Gastrocnemius medialis (tissue), 4 donors: Measurements from ENCODE around the gene ZNF654. TPM values are rescaled to one million over a fixed set of nuclear protein-coding genes. Genes with fewer than 3 reads are reported as not detected.
"Not testable (repeated sequence)": the region's sequence is repeated elsewhere in the genome, so short reads cannot be mapped to it uniquely, and the experiment has no call there.

ENCODE experiments used
- ATAC-seq, 2 donors: fragments of 150-250 bp; one replicate each; pipeline ENCODE4 v1.9.1; 2016
- DNase-seq, 2 donors: peaks; one replicate each; pipeline ENCODE4 v3.0.0-alpha.2; 2019
- H3K27ac ChIP-seq, 4 donors: fragments of 200-600 bp; sonication (generic); 1 replicate in 1 of 4; 2 replicates in 3 of 4; pipeline ENCODE4 v1.5.1; 2016 to 2018; ENCODE audit warnings: mild to moderate bottlenecking in 2 of 4, moderate library complexity in 1 of 4
- H3K27me3 ChIP-seq, 3 donors: fragments of 200-600 bp; sonication (generic) in 2 of 3; 1 replicate in 1 of 3; 2 replicates in 2 of 3; pipeline versions ENCODE4 v1.5.1 to v1.6.0; 2016 to 2019; ENCODE audit warnings: mild to moderate bottlenecking in 1 of 3, moderate library complexity in 1 of 3
- H3K36me3 ChIP-seq, 2 donors: fragments of 200-600 bp; sonication (generic) in 1 of 2; one replicate each; pipeline ENCODE4 v1.5.1; 2017 to 2018
- H3K4me1 ChIP-seq, 2 donors: fragments of 200-600 bp; sonication (generic) in 1 of 2; one replicate each; pipeline ENCODE4 v1.5.1; 2016 to 2017; ENCODE audit warnings: mild to moderate bottlenecking in 2 of 2
- H3K4me3 ChIP-seq, 4 donors: fragments of 200-600 bp; sonication (generic) in 3 of 4; 1 replicate in 1 of 4; 2 replicates in 3 of 4; pipeline ENCODE4 v1.5.1; 2016 to 2019; ENCODE audit warnings: mild to moderate bottlenecking in 2 of 4
- H3K9me3 ChIP-seq, 3 donors: fragments of 200-600 bp; sonication (generic) in 2 of 3; 1 replicate in 1 of 3; 2 replicates in 2 of 3; pipeline ENCODE4 v1.5.1; 2016 to 2019
- POLR2A ChIP-seq, 2 donors: fragments of 450-650 bp; IDR thresholded peaks; one replicate each; pipeline ENCODE4 v1.6.1; 2017; ENCODE audit warnings: antibody characterized with exemption in 2 of 2, mild to moderate bottlenecking in 2 of 2, moderate library complexity in 2 of 2
- in situ Hi-C, 4 donors: fragments of 200-750 bp; cut with MboI; loops; one replicate each; pipeline versions ENCODE4 v1.15.0 to v1.8.0; 2017; ENCODE audit warnings: low sequenced_read_pairs in 4 of 4
- intact Hi-C: fragments of 100-400 bp; cut with DNase I; formaldehyde crosslinking; loops from one replicate; pipeline ENCODE4 v1.15.1; 2023; ENCODE audit warnings: low total_unique reads
- total RNA-seq, 4 donors: library from RNA; depleted of rRNA; stranded (reverse); fragments of >200 nt; gene quantifications; one replicate each; pipeline versions ENCODE4 v1.1.0 to v1.2.3, GENCODE V29; 2016
- TF ChIP-seq, protein P1 (sequence below), 5 experiments: fragments of 450-650 bp in 3 of 5; fragments of 200-600 bp in 2 of 5; sonication (generic) in 2 of 5; IDR thresholded peaks in 4 of 5; conservative IDR thresholded peaks in 1 of 5; 1 replicate in 4 of 5; 2 replicates in 1 of 5; pipeline ENCODE4 v1.5.1; 2016 to 2019; ENCODE audit warnings: antibody characterized with exemption in 5 of 5, mild to moderate bottlenecking in 3 of 5, moderate library complexity in 3 of 5

ZNF654 gene
- total RNA-seq, 4 donors from 2014 or later = 7.8 to 12.5 (median 9.8) TPM

DNA sequence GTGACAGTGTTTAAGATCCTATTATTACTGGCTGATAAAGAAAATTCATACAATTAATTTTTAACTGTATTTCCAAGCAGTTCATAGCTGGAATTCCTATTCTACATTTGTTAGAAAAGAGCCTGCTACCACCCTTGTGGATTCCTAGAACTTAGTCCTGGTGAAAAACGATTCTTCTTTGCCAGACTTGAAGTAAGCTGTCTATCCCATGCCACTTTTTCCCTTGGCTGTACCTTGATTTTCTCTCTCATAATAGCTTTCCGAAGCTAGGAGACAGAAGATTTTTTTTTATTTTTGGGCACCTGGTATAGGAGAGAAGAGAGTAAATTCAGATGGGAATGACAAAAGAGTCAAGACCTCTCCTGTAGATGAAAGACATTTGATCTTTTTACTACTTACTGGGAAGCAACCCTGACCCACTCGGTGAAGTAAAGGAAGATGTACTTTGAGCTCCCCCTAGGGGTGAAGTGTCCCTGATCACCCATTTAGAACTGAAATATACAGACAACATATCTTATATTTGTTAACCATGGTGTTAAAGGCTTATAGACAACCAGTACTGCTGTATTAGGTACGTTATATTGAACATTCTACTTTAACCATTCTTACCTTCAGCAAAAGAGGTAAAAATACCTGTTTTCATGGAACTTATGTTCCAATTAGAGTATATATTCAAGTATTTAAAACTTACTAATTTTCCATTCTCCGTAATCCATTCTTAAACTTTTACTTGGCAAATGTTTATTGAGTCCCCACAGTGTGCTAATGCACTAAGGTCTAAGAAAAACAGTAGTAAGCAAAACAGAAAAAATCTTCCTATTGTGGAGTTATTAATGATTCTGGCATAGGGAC, 54.5 kb downstream of the ZNF654 start:
- H3K27me3 ChIP-seq = no peaks in the 10 kb centered on the region
- H3K4me1 ChIP-seq = peaks cover 0 to 13% of the 10 kb centered on the region in 2 donors
- in situ Hi-C loops = loop anchor here in 3 of 4 donors (10.0 to 25.0 kb wide), 4 partner anchors 301 to 759 kb away; no protein-coding TSS in a partner anchor
- H3K4me3 ChIP-seq = no peak overlapping the region
- intact Hi-C loops = loop anchor here (2.0 to 5.0 kb wide), 3 partner anchors 55 to 763 kb away; partner anchors contain the start of genes CGGBP1 and ZNF654
- H3K27ac ChIP-seq = peak overlapping the region in 1 of 4 donors; percentile 15
- TF ChIP-seq, protein P1, sequence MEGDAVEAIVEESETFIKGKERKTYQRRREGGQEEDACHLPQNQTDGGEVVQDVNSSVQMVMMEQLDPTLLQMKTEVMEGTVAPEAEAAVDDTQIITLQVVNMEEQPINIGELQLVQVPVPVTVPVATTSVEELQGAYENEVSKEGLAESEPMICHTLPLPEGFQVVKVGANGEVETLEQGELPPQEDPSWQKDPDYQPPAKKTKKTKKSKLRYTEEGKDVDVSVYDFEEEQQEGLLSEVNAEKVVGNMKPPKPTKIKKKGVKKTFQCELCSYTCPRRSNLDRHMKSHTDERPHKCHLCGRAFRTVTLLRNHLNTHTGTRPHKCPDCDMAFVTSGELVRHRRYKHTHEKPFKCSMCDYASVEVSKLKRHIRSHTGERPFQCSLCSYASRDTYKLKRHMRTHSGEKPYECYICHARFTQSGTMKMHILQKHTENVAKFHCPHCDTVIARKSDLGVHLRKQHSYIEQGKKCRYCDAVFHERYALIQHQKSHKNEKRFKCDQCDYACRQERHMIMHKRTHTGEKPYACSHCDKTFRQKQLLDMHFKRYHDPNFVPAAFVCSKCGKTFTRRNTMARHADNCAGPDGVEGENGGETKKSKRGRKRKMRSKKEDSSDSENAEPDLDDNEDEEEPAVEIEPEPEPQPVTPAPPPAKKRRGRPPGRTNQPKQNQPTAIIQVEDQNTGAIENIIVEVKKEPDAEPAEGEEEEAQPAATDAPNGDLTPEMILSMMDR (IDR thresholded peaks at IDR 0.05 in 4 of 5, conservative IDR thresholded peaks at IDR 0.05 in 1 of 5) = peak; percentile 54 to 77 (median 60)
- no peak for TF ChIP-seq POLR2A (IDR thresholded peaks at IDR 0.05)
- H3K36me3 ChIP-seq = peaks cover 0 to 10% of the 10 kb centered on the region in 2 donors
- ATAC-seq (peak; percentile 86 to 96), DNase-seq (peak; percentile 31 to 35)
- no peaks in the 10 kb centered on the region for H3K9me3 ChIP-seq

DNA sequence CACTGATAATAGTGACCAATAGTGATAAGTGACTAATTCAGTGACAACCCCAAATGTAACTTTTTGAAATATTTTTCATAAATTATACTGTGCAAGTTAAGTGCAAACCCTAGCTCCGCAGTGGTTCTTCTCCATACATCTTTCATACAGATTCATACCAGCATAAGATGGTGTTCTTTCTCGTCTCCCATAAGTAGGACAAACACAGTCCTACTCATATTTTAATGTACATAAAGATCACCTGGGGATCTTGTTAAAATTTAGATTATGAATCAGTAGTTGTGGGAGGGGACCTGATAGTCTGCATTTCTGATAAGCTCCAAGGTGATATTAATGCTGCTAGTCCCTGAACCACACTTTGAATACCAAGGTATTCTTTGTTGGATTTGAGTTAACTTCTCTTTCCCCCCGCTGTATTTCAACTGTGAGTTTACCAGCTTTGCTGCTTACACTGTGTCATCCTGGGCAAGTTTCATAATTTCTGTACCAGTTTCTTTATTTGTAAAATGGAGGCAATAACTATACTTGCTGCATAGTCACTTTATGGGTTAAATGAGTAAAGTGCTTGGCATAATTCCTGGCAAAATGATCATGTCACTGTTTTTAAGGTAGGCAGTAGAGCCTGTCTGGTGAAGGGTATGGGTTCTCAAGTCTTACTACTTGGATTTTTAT, 56.0 kb downstream of the ZNF654 start:
- Histone ChIP-seq H3K4me3 (no peak overlapping the region), H3K27ac (no peak overlapping the region), H3K4me1 (peaks cover 0 to 11% of the 10 kb centered on the region in 2 donors), H3K36me3 (peaks cover 0 to 10% of the 10 kb centered on the region in 2 donors), H3K27me3 (no peaks in the 10 kb centered on the region), H3K9me3 (no peaks in the 10 kb centered on the region)
- TF ChIP-seq POLR2A (IDR thresholded peaks at IDR 0.05) = no peak
- intact Hi-C loops = loop anchor here (5.0 kb wide), 1 partner anchor 113 kb away; no protein-coding TSS in a partner anchor
- in situ Hi-C loops = loop anchor here in 3 of 4 donors (10.0 to 25.0 kb wide), 4 partner anchors 303 to 760 kb away; no protein-coding TSS in a partner anchor
- no peak for DNase-seq
- no peak for ATAC-seq

DNA sequence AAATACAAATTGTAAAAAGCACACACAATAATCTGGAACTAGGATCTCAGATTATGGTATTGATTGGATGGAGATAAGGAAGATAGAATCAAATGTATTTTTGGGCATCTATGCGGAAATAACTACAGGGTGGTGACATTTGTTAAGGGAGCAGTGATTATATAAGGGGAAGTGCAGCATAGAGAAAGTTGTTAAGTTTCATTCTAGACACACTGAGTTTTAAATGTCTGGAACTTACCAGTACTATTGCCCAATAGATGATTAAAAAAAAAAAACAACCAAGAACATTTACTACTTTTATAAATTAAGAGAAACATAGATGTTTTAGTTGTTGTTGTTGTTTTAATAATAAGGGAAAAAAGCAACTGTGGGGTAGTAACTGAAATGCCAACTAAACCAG, 58.6 kb downstream of the ZNF654 start:
- peaks cover 0 to 10% of the 10 kb centered on the region in 2 donors for H3K36me3 ChIP-seq
- H3K4me1 ChIP-seq = peaks cover 0 to 5% of the 10 kb centered on the region in 2 donors
- no peaks in the 10 kb centered on the region for H3K27me3 ChIP-seq
- TF ChIP-seq POLR2A (IDR thresholded peaks at IDR 0.05) = no peak
- TF ChIP-seq, protein P1 (IDR thresholded peaks at IDR 0.05 in 4 of 5, conservative IDR thresholded peaks at IDR 0.05 in 1 of 5) = no peak
- no peak overlapping the region for H3K4me3 ChIP-seq
- no peak for ATAC-seq
- no peaks in the 10 kb centered on the region for H3K9me3 ChIP-seq
- in situ Hi-C loops (loop anchor here in 3 of 4 donors (10.0 to 25.0 kb wide), 4 partner anchors 305 to 763 kb away; no protein-coding TSS in a partner anchor), intact Hi-C loops (no loop called here)
- no peak for DNase-seq
- no peak overlapping the region for H3K27ac ChIP-seq

DNA sequence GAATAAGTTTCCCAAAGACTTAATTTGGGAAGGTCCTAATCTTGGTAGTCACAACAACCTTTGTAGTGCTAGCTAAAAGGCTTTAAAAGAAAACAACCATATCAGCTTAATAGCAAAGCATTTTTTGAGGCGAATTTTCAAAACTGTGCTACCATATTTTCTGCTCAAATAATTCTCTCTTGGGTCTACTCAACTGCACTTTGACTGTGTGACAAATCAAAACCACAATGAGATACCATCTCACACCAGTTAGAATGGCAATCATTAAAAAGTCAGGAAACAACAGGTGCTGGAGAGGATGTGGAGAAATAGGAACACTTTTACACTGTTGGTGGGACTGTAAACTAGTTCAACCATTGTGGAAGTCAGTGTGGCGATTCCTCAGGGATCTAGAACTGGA, 59.5 kb downstream of the ZNF654 start:
- H3K4me1 ChIP-seq, H3K27ac ChIP-seq, intact Hi-C loops, H3K9me3 ChIP-seq, H3K27me3 ChIP-seq, H3K4me3 ChIP-seq, DNase-seq, ATAC-seq: not testable (repeated sequence)
- in situ Hi-C loops = loop anchor here in 3 of 4 donors (10.0 to 25.0 kb wide), 4 partner anchors 306 to 764 kb away; no protein-coding TSS in a partner anchor
- H3K36me3 ChIP-seq = peaks cover 0 to 10% of the 10 kb centered on the region in 2 donors

DNA sequence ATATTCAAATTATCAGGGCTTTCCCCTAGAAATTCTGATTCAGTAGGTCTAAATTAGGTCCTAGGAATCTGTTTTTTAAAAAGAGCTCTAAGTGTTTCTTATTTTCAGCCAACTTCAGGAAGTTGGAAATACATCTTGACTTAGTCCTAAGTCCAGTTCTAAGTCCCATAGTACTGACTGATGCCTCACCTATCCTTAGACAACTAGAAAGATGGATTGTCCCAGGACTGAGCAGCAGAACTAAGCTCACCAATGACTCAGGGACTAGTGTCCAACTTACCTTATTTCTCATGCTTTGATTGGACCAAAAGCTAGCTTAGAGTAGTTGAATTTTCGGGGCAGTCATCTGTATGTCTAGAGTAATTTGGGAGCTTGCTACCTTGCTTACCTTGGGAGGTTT, 64.5 kb downstream of the ZNF654 start:
- no peak for DNase-seq
- Histone ChIP-seq H3K36me3 (no peaks in the 10 kb centered on the region), H3K27me3 (no peaks in the 10 kb centered on the region), H3K4me1 (no peaks in the 10 kb centered on the region), H3K4me3 (no peak overlapping the region), H3K27ac (no peak overlapping the region), H3K9me3 (no peaks in the 10 kb centered on the region)
- ATAC-seq = no peak
- in situ Hi-C loops (loop anchor here in 3 of 4 donors (25.0 kb wide), 3 partner anchors 311 to 761 kb away; no protein-coding TSS in a partner anchor), intact Hi-C loops (no loop called here)
- TF ChIP-seq POLR2A (IDR thresholded peaks at IDR 0.05) = no peak
- TF ChIP-seq, protein P1 (IDR thresholded peaks at IDR 0.05 in 4 of 5, conservative IDR thresholded peaks at IDR 0.05 in 1 of 5) = no peak
